Nasal cavity respiratory epithelium epithelial cell of viscerocranial mucosa (primary cell): ENCODE measurements around the gene LY6G6D. TPM values are rescaled to one million over a fixed set of nuclear protein-coding genes. Genes with fewer than 3 reads are reported as not detected.

ENCODE experiments used
- total RNA-seq: library from RNA; depleted of rRNA; stranded (reverse); fragments of >200 nt; gene quantifications from 2 replicates; pipeline ENCODE4 v1.2.3, GENCODE V29; 2014

Gene LY6G6D
- total RNA-seq, 1 donor from 2014 or later = not detected

Other genes starting within 250 kb of the LY6G6D start
- 3.7 and 5.8 TPM in 2 replicates for gene MICB, start 217.2 kb upstream of the LY6G6D start, total RNA-seq
- gene MCCD1, start 186.4 kb upstream of the LY6G6D start, total RNA-seq = not detected in 2 replicates
- gene DDX39B, start 173.3 kb upstream of the LY6G6D start, total RNA-seq = 205 and 333 TPM in 2 replicates
- gene ATP6V1G2, start 168.7 kb upstream of the LY6G6D start, total RNA-seq = 0.28 and 0.34 TPM in 2 replicates
- gene NFKBIL1, start 167.7 kb upstream of the LY6G6D start, total RNA-seq = 25.8 and 52.3 TPM in 2 replicates
- gene LTA, start 143.1 kb upstream of the LY6G6D start, total RNA-seq = not detected in 2 replicates
- gene TNF, start 139.8 kb upstream of the LY6G6D start, total RNA-seq = under 0.01 and 0.07 TPM in 2 replicates
- not detected in 2 replicates for gene LTB, start 132.9 kb upstream of the LY6G6D start, total RNA-seq
- not detected in 2 replicates for gene LST1, start 129.1 kb upstream of the LY6G6D start, total RNA-seq
- not detected in 2 replicates for gene NCR3, start 122.3 kb upstream of the LY6G6D start, total RNA-seq
- gene AIF1, start 100.1 kb upstream of the LY6G6D start, total RNA-seq = not detected in 2 replicates
- gene PRRC2A, start 94.6 kb upstream of the LY6G6D start, total RNA-seq = 32.1 and 73.3 TPM in 2 replicates
- 120 and 174 TPM in 2 replicates for gene BAG6, start 62.7 kb upstream of the LY6G6D start, total RNA-seq
- 0.28 and 0.34 TPM in 2 replicates for gene APOM, start 59.5 kb upstream of the LY6G6D start, total RNA-seq
- 24.7 and 37.6 TPM in 2 replicates for gene C6orf47, start 54.6 kb upstream of the LY6G6D start, total RNA-seq
- 9.4 and 20.2 TPM in 2 replicates for gene GPANK1, start 50.4 kb upstream of the LY6G6D start, total RNA-seq
- gene CSNK2B, start 49.3 kb upstream of the LY6G6D start, total RNA-seq = 48.2 and 76.9 TPM in 2 replicates
- gene LY6G5B, start 45.4 kb upstream of the LY6G6D start, total RNA-seq = 0.68 and 3.3 TPM in 2 replicates
- 0.07 TPM in 1 of 2 replicates, not detected in the other for gene LY6G5C, start 34.3 kb upstream of the LY6G6D start, total RNA-seq
- gene ABHD16A, start 12.0 kb upstream of the LY6G6D start, total RNA-seq = 30.8 and 46.5 TPM in 2 replicates
- gene LY6G6F, start 8.5 kb upstream of the LY6G6D start, total RNA-seq = not detected in 2 replicates
- gene LY6G6C, start 6.4 kb downstream of the LY6G6D start, total RNA-seq = under 0.01 TPM in 1 of 2 replicates, not detected in the other
- not detected in 2 replicates for gene MPIG6B, start 8.0 kb downstream of the LY6G6D start, total RNA-seq
- gene DDAH2, start 14.0 kb downstream of the LY6G6D start, total RNA-seq = 16.2 and 19.8 TPM in 2 replicates
- gene CLIC1, start 21.2 kb downstream of the LY6G6D start, total RNA-seq = 269 and 558 TPM in 2 replicates
- 3.4 and 3.5 TPM in 2 replicates for gene MSH5, start 24.7 kb downstream of the LY6G6D start, total RNA-seq
- 0.57 TPM in 1 of 2 replicates, not detected in the other for gene SAPCD1, start 47.3 kb downstream of the LY6G6D start, total RNA-seq
- 0.34 and 1.00 TPM in 2 replicates for gene VWA7, start 62.0 kb downstream of the LY6G6D start, total RNA-seq
- 61.2 and 98.7 TPM in 2 replicates for gene VARS1, start 80.4 kb downstream of the LY6G6D start, total RNA-seq
- gene LSM2, start 91.6 kb downstream of the LY6G6D start, total RNA-seq = 14.4 and 35.5 TPM in 2 replicates
- 1.0 and 1.1 TPM in 2 replicates for gene HSPA1L, start 99.9 kb downstream of the LY6G6D start, total RNA-seq
- gene HSPA1A, start 100.2 kb downstream of the LY6G6D start, total RNA-seq = 29.7 and 211 TPM in 2 replicates
- gene HSPA1B, start 112.4 kb downstream of the LY6G6D start, total RNA-seq = 81.7 and 305 TPM in 2 replicates
- 64.1 and 103 TPM in 2 replicates for gene NEU1, start 147.5 kb downstream of the LY6G6D start, total RNA-seq
- 2.1 and 3.1 TPM in 2 replicates for gene SLC44A4, start 163.6 kb downstream of the LY6G6D start, total RNA-seq
- 13.7 and 47.4 TPM in 2 replicates for gene EHMT2, start 182.3 kb downstream of the LY6G6D start, total RNA-seq
- 1.4 and 4.1 TPM in 2 replicates for gene ZBTB12, start 186.7 kb downstream of the LY6G6D start, total RNA-seq
- gene C2, start 212.4 kb downstream of the LY6G6D start, total RNA-seq = 0.71 and 1.0 TPM in 2 replicates
- 1.7 and 11.2 TPM in 2 replicates for gene CFB, start 230.7 kb downstream of the LY6G6D start, total RNA-seq
- 109 and 155 TPM in 2 replicates for gene NELFE, start 243.6 kb downstream of the LY6G6D start, total RNA-seq
- gene SKIC2, start 243.8 kb downstream of the LY6G6D start, total RNA-seq = 49.6 and 62.5 TPM in 2 replicates